GM12878 (cell line): ENCODE measurements around the gene MAGI2. TPM values are rescaled to one million over a fixed set of nuclear protein-coding genes. Genes with fewer than 3 reads are reported as not detected.
"Not testable (repeated sequence)": the region's sequence is repeated elsewhere in the genome, so short reads cannot be mapped to it uniquely, and the experiment has no call there.

ENCODE experiments used
- ATAC-seq: fragments of 200-7000 bp; cut with Tn5 transposase; 3 replicates; pipeline ENCODE4 v1.9.1; 2020; ENCODE audit warnings: mild to moderate bottlenecking, moderate library complexity
- BruUV-seq: library from RNA; stranded (reverse); fragments of 400-500 nt; replicated peaks from 2 replicates; lab custom pipeline; 2021; lab: Mats Ljungman, UMichigan
- CTCF ChIA-PET: fragments of 300-600 bp; sonication (Branson Sonifier 250); formaldehyde crosslinking; extraction: SDS; loops from one replicate; lab custom pipeline; 2021; ENCODE audit warnings: inconsistent platforms; lab: Yijun Ruan, JAX
- POLR2A ChIA-PET: fragments of 350-600 bp; formaldehyde crosslinking; extraction: SDS; loops from one replicate; lab custom pipeline; 2021; ENCODE audit warnings: inconsistent platforms; lab: Charles Lee
- RAD21 ChIA-PET: fragments of 300-600 bp; sonication (Branson Sonifier 250); formaldehyde crosslinking; loops from one replicate; lab custom pipeline; 2023; ENCODE audit warnings: antibody characterized with exemption; ENCODE audit not compliant: unreplicated experiment; lab: Charles Lee
- SMC1A ChIA-PET: fragments of 300-600 bp; sonication (Branson Sonifier 250); formaldehyde crosslinking; loops from one replicate; lab custom pipeline; 2023; ENCODE audit not compliant: unreplicated experiment, uncharacterized antibody; lab: Charles Lee
- DNase-seq: peaks from one replicate; pipeline ENCODE4 v3.0.0-alpha.2; 2011; ENCODE audit warnings: low read depth, low spot score
- FAIRE-seq: peaks from 3 replicates; lab custom pipeline; 2011; peaks lifted over from hg19 to GRCh38; lab: Jason Lieb, UNC
- H2AFZ ChIP-seq: 2 replicates; pipeline ENCODE4 v1.6.0; 2011; ENCODE audit warnings: low read depth, low read length, control low read depth; ENCODE audit not compliant: control insufficient read depth
- H3K27ac ChIP-seq: 2 replicates; pipeline ENCODE4 v1.5.1; 2011; ENCODE audit warnings: control low read depth; ENCODE audit not compliant: control insufficient read depth, insufficient read depth
- H3K27me3 ChIP-seq, 2 experiments: replicated peaks in 1 of 2; 2 replicates each; pipeline versions ENCODE4 v1.6.0 to v1.6.1; 2011; ENCODE audit warnings: low read length in 1 of 2; ENCODE audit not compliant: control insufficient read depth in 2 of 2, insufficient read depth in 2 of 2
- H3K36me3 ChIP-seq, 2 experiments: 2 replicates each; pipeline ENCODE4 v1.5.1; 2011; ENCODE audit warnings: low read length in 1 of 2; ENCODE audit not compliant: control insufficient read depth in 2 of 2, insufficient read depth in 2 of 2
- H3K4me1 ChIP-seq: 2 replicates; pipeline ENCODE4 v1.6.1; 2011; ENCODE audit warnings: mild to moderate bottlenecking, low read length, moderate library complexity, mixed read lengths; ENCODE audit not compliant: control insufficient read depth, insufficient read depth
- H3K4me2 ChIP-seq: 2 replicates; pipeline ENCODE4 v1.6.0; 2011; ENCODE audit warnings: control low read depth; ENCODE audit not compliant: control insufficient read depth, insufficient read depth
- H3K4me3 ChIP-seq: fragments of 200-600 bp; sonication (generic); 2 replicates; pipeline ENCODE4 v1.5.1; 2016
- H3K79me2 ChIP-seq: 2 replicates; pipeline ENCODE4 v1.6.0; 2011; ENCODE audit warnings: low read length; ENCODE audit not compliant: control insufficient read depth, insufficient read depth
- H3K9ac ChIP-seq: 2 replicates; pipeline ENCODE4 v1.8.0; 2011; ENCODE audit warnings: low read length, control low read depth, mixed read lengths; ENCODE audit not compliant: control insufficient read depth, insufficient read depth
- H3K9me3 ChIP-seq: replicated peaks from 3 replicates; pipeline ENCODE4 v1.5.1; 2011; ENCODE audit warnings: mild to moderate bottlenecking, low read length; ENCODE audit not compliant: control insufficient read depth, insufficient read depth
- H4K20me1 ChIP-seq: 2 replicates; pipeline ENCODE4 v1.6.0; 2011; ENCODE audit not compliant: control insufficient read depth, insufficient read depth
- FOXK2 ChIP-seq: fragments of 450-650 bp; IDR thresholded peaks from 2 replicates; pipeline ENCODE4 v1.6.1; 2017; ENCODE audit warnings: mild to moderate bottlenecking, moderate library complexity
- HDAC6 ChIP-seq: fragments of 200-600 bp; sonication (generic); IDR thresholded peaks from one replicate; pipeline ENCODE4 v1.8.0; 2017; ENCODE audit warnings: antibody characterized with exemption; ENCODE audit not compliant: unreplicated experiment
- MEF2B ChIP-seq: fragments of 450-650 bp; IDR thresholded peaks from 2 replicates; pipeline ENCODE4 v1.6.1; 2018; ENCODE audit warnings: mild to moderate bottlenecking, moderate library complexity; ENCODE audit not compliant: partially characterized antibody, poor library complexity, severe bottlenecking
- MYB ChIP-seq: fragments of 150-350 bp; IDR thresholded peaks from 2 replicates; pipeline ENCODE4 v1.6.1; 2014; ENCODE audit warnings: mild to moderate bottlenecking, low read depth, low read length, borderline replicate concordance
- STAT1 ChIP-seq: fragments of 450-650 bp; conservative IDR thresholded peaks from 2 replicates; pipeline ENCODE4 v1.6.1; 2014; ENCODE audit warnings: antibody characterized with exemption, mild to moderate bottlenecking
- ZZZ3 ChIP-seq: IDR thresholded peaks from 2 replicates; pipeline ENCODE4 v1.6.1; 2011; ENCODE audit warnings: low read depth; ENCODE audit not compliant: control insufficient read depth, insufficient read length
- WGBS: methylation state at CpG from one replicate; pipeline ENCODE4 v1.1.6; 2016; ENCODE audit warnings: low lambda C conversion rate; ENCODE audit not compliant: insufficient replicate concordance, insufficient coverage; ENCODE audit errors: missing lambda C conversion rate; 5-methylcytosine and 5-hydroxymethylcytosine counted together
- in situ Hi-C: fragments of 300-500 bp; cut with MboI; formaldehyde crosslinking; loops from 9 replicates; pipeline ENCODE4 v1.14.3; 2018; ENCODE audit warnings: mixed read lengths
- intact Hi-C: fragments of 100-400 bp; cut with micrococcal nuclease; formaldehyde crosslinking; loops from one replicate; pipeline ENCODE4 v1.14.2; 2022; ENCODE audit not compliant: unreplicated experiment
- polyA plus RNA-seq, 11 experiments: library from polyadenylated mRNA; depleted of rRNA in 4 of 11; unstranded in 6 of 11; stranded (reverse) in 5 of 11; fragments of >200 nt; fragmentation: Nextera tagmentation in 4 of 11; fragmentation: Illumina TruSeq in 1 of 11; extraction: Ambion mirVana in 4 of 11; extraction: Trizol in 1 of 11; gene quantifications; 1 replicate in 1 of 11; 2 replicates in 10 of 11; pipeline versions ENCODE4 v1.2.1 to v1.2.3, GENCODE V29; 2011 to 2016; ENCODE audit warnings: inconsistent platforms in 2 of 11, missing spikeins in 2 of 11, low read depth in 1 of 11
- total RNA-seq, 4 experiments: library from RNA; depleted of rRNA in 3 of 4; stranded (reverse); fragments of >200 nt in 3 of 4; fragmentation: Illumina TruSeq in 1 of 4; extraction: Trizol in 1 of 4; gene quantifications; 2 replicates each; pipeline versions ENCODE4 v1.2.1 to v1.2.3, GENCODE V29; 2013 to 2021

Gene MAGI2
- total and polyA plus RNA-seq, 10 of the 15 experiments (the other 5 are each of a cell fraction or from before 2014, with no cell fraction given), result 0.01 to 0.31 (median 0.05) TPM; not detected in 2

- H3K27ac ChIP-seq, result no peak overlapping the region
- H3K36me3 ChIP-seq, result no peaks in the 10 kb centered on the region
- in situ Hi-C loops, result no loop called here
- no peak for DNase-seq
- BruUV-seq, result no TSS peak
- ChIA-PET RAD21 (no interaction called here), POLR2A (no interaction called here), SMC1A (no interaction called here), CTCF (no interaction called here)
- ATAC-seq, result no peak
- intact Hi-C loops, result no loop called here
- no peaks in the 10 kb centered on the region for H3K27me3 ChIP-seq
- H3K4me2 ChIP-seq, result no peak overlapping the region
- TF ChIP-seq ZZZ3, result no peak
- no peak for TF ChIP-seq STAT1
- no peak for TF ChIP-seq MYB
- no peak for TF ChIP-seq HDAC6
- no peaks in the 10 kb centered on the region for H3K79me2 ChIP-seq
- H3K9ac ChIP-seq, result no peak overlapping the region
- WGBS, result 78% methylated on average over 4 of the region's 4 CpGs
- no peaks in the 10 kb centered on the region for H4K20me1 ChIP-seq
- H3K9me3 ChIP-seq, result no peaks in the 10 kb centered on the region
- FAIRE-seq, result no peak
- H2AFZ ChIP-seq, result no peak overlapping the region
- H3K4me1 ChIP-seq, result no peaks in the 10 kb centered on the region
- H3K4me3 ChIP-seq, result no peak overlapping the region
Measured at GRCh38 chr7:78248867-78249266, 1204.6 kb downstream of the MAGI2 start.

GRCh38 chr7:78247910-78248689 is 1205.4 kb downstream of the MAGI2 start:
- Histone ChIP-seq H3K4me1 (no peaks in the 10 kb centered on the region), H3K27me3 (no peaks in the 10 kb centered on the region), H3K9ac (no peak overlapping the region), H3K27ac (no peak overlapping the region), H3K36me3 (no peaks in the 10 kb centered on the region), H3K9me3 (no peaks in the 10 kb centered on the region), H4K20me1 (no peaks in the 10 kb centered on the region), H3K4me3 (no peak overlapping the region), H2AFZ (no peak overlapping the region), H3K79me2 (no peaks in the 10 kb centered on the region), H3K4me2 (no peak overlapping the region)
- in situ Hi-C loops (no loop called here), intact Hi-C loops (no loop called here)
- FAIRE-seq, result no peak
- POLR2A ChIA-PET, result no interaction called here
- ATAC-seq, result no peak
- DNase-seq, result no peak
- RAD21 ChIA-PET, result no interaction called here
- SMC1A ChIA-PET, result no interaction called here
- no peak for TF ChIP-seq FOXK2
- TF ChIP-seq MEF2B, result no peak
- CTCF ChIA-PET, result no interaction called here
- BruUV-seq, result no TSS peak

GRCh38 chr7:78240179-78240578 is 1213.3 kb downstream of the MAGI2 start:
- RAD21 ChIA-PET, in situ Hi-C loops, H3K9ac ChIP-seq, H3K4me1 ChIP-seq, FAIRE-seq, DNase-seq, H3K9me3 ChIP-seq, intact Hi-C loops, H3K27me3 ChIP-seq, SMC1A ChIA-PET, ATAC-seq, H3K36me3 ChIP-seq, CTCF ChIA-PET, H3K79me2 ChIP-seq, H3K27ac ChIP-seq, H3K4me2 ChIP-seq, H3K4me3 ChIP-seq, H4K20me1 ChIP-seq, H2AFZ ChIP-seq, POLR2A ChIA-PET, BruUV-seq: not testable (repeated sequence)
- WGBS, result 59% methylated on average over 1 of the region's 1 CpG
